HG02763 (cell line): Measurements from ENCODE around the gene EIF5AL1.
"Not testable (repeated sequence)": the region's sequence is repeated elsewhere in the genome, so short reads cannot be mapped to it uniquely, and the experiment has no call there.

ENCODE experiments used
- ATAC-seq: cut with Tn5 transposase; IDR thresholded peaks from one replicate; pipeline ENCODE4 v1.9.1; 2021; ENCODE audit warnings: mild to moderate bottlenecking, moderate library complexity; ENCODE audit not compliant: unreplicated experiment

Gene EIF5AL1

DNA sequence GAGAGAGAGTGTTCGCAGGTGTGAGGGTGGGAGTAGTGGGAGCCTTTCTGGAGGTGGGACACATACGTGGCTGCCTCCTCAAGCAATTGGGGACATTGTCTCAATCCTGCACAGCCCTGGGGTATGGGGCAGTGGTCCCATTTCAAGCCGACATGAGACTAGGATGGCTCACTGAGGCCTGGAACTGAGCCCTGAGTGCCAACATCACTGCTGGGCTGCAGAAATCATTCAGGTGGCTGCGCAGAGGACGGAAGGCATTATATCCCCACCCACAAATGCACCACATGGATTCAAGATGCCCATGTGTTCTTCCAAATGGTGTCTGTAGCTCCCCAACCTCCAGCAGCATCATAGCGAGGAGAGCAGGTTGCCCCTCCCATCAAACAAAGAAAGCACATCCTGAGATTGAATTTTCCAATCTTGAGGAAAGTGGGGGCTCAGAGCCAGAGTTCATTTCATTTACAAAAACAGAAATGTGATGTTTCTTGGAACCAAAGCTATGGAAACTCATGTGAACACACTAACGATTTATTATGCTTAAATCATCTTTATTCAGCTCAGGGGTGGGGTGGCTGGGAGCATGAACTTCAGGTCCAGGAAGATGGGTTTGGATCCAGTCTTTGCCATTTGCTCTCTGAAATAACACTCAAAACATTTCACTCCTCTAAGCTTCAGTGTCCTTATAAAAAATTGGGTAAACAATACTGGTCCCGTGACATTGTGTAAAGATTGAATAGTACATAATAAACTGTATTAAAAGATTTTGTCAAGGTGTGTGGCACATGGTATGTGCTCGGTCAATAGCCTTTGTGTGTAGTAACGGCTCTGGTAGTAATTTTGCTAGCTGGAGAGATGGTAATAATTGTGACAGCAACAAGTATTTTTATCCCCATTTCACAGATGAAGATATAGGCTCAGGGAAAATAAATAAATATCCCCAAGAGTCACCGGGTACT, 43.3 kb downstream of the EIF5AL1 start:
- no peak for ATAC-seq

DNA sequence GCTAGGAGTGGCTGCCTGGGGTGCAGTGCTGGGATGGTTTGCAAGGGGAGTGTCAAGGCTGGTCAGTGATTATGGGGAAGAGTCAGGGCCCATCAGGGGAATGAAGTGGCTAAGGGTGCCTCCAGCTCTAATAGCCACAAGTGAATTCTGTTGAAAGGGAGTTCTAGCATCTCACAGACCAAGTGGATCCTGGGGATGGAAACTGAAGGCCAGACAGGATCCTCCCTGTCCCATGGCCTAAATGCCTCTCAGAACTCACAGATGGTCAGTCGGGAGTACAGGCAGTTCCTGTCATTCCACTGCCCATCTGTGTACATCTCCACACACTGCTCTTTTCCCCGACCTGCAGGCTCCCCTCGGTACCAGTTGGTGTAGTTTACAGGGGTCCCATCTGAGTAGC, 44.6 kb downstream of the EIF5AL1 start:
- not testable (repeated sequence) for ATAC-seq

DNA sequence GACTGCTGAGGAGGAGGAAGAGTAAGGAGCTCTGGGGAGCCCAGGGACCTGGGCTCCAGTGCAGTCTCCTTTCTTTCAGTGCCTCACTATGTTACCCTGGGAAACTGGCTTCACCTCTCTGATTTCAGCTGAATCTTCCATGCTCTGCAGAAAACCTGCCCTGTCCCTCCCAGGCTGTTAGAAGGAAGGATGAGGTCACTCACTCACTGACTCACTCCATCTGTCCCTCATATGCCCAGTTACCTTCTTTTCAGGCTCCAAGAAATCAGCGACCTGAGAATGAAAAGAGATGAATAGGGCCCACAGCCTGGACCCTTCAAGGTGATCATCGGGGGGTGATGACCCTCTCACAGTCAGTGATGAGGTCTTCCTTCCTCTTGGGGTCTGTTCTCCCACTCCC, 47.4 kb downstream of the EIF5AL1 start:
- no peak for ATAC-seq

DNA sequence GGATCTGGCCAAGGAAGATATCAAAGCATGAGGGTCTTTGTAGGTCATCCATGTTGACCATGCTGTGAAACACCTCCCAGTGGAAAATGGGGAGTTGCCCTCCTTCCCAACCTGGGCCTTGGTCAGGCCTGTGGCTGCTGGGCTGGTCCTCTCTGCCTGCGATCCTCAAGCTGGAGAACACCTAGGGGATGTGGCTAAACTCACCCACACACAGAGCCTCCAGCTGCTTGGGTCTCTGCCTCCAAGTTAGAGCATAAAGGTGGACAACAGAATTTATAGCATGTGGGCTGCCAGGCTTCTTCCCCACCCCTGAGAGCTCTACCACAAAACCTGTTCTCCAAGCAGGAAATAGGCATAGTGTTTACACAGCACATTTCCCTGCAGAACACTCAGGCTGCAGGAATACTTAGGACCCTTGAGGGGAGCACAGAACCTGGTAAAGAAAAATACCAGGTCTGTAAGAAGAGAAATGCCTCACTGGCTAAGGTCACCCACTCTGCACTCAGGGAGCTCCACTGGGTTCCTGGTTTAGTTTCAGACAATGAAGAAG, 47.9 kb downstream of the EIF5AL1 start, which contains the start of gene SFTPA2:
Gene SFTPA2, minus strand, starts transcription at position 248 of the 550 bp plus-strand sequence. CDS start 924 bp downstream, outside the sequence.
- no peak for ATAC-seq

DNA sequence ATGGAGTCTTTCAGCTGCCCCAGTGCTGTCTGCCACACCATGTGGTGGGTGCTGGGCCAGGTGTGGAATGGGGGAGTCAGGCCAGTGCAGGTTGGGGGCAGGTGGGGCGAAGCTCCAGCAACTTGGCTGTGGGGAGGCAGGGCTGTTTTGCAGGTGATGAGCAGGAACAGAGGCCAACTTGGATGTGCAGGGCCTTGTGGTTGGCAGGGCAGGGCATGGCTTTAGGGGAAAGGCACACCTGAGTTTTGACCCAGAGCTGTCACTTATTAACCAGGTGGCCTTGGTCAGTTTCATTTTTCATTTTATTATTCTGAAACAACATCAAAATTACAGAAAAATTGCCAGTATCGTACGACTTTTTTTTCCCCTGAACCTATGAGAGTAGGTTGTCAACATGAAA, 48.9 kb downstream of the EIF5AL1 start:
- ATAC-seq, result no peak

DNA sequence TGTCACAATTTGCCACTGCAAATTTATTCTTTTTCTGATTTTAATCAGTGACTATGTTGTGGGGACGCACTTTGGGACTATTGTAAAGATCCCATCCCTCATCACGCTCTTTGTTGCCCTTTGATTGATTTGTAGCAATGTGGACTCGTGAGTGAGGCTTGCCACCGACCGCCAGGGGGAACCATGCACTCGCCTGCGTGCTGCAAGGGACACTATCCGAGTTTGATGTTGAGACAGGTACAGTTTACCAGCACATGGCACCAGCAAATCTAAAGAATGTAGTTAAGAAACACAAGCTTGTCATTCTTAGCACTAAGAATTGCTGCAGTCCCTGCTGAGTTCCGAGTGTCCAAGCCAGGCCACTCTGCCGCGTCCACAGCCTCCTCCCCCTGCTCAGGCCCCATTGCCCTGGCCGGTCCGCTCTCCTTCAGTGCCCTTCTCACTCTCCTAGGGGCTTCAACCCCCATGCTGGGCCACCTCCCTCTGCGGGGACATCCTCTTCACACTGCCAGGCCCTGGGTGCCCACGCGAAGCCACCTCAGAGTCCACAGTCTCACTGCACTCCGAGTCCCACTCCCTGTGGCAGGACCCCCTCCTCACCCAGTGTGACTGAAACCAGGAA, 49.9 kb downstream of the EIF5AL1 start:
- peak; percentile 57 for ATAC-seq

DNA sequence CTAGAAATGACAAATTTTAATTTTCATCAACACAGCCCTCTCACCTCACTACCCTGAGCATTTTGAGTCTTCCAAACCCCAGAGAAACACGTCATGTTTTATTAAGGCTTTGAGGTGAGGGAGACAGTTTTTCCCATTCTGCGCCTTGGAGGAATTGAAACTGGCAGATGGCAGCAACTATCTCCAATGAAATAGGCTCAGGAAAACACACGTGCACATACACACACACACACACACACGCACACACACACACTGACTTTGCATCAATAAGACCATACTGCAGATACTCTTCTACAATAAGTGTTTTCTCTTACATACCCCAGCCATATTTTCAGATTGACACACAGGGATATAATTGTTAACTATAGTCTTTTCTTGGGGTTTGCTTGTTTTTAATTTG, 51.1 kb downstream of the EIF5AL1 start:
- no peak for ATAC-seq
